GM12878 (cell line): ENCODE results near the gene NEURL4. TPM values are rescaled to one million over a fixed set of nuclear protein-coding genes. Genes with fewer than 3 reads are reported as not detected.
A peak's percentile ranks its signal among the peaks of the same experiment; 100 is the strongest.

Source experiments
- ATAC-seq: fragments of 200-7000 bp; cut with Tn5 transposase; 3 replicates; pipeline ENCODE4 v1.9.1; 2020; ENCODE audit warnings: mild to moderate bottlenecking, moderate library complexity
- BruUV-seq: library from RNA; stranded (reverse); fragments of 400-500 nt; replicated peaks from 2 replicates; lab custom pipeline; 2021; lab: Mats Ljungman, UMichigan
- CTCF ChIA-PET: fragments of 300-600 bp; sonication (Branson Sonifier 250); formaldehyde crosslinking; extraction: SDS; loops from one replicate; lab custom pipeline; 2021; ENCODE audit warnings: inconsistent platforms; lab: Yijun Ruan, JAX
- POLR2A ChIA-PET: fragments of 350-600 bp; formaldehyde crosslinking; extraction: SDS; loops from one replicate; lab custom pipeline; 2021; ENCODE audit warnings: inconsistent platforms; lab: Charles Lee
- RAD21 ChIA-PET: fragments of 300-600 bp; sonication (Branson Sonifier 250); formaldehyde crosslinking; loops from one replicate; lab custom pipeline; 2023; ENCODE audit warnings: antibody characterized with exemption; ENCODE audit not compliant: unreplicated experiment; lab: Charles Lee
- SMC1A ChIA-PET: fragments of 300-600 bp; sonication (Branson Sonifier 250); formaldehyde crosslinking; loops from one replicate; lab custom pipeline; 2023; ENCODE audit not compliant: unreplicated experiment, uncharacterized antibody; lab: Charles Lee
- DNase-seq: peaks from one replicate; pipeline ENCODE4 v3.0.0-alpha.2; 2011; ENCODE audit warnings: low read depth, low spot score
- FAIRE-seq: peaks from 3 replicates; lab custom pipeline; 2011; peaks lifted over from hg19 to GRCh38; lab: Jason Lieb, UNC
- H2AFZ ChIP-seq: 2 replicates; pipeline ENCODE4 v1.6.0; 2011; ENCODE audit warnings: low read depth, low read length, control low read depth; ENCODE audit not compliant: control insufficient read depth
- H3K27ac ChIP-seq: 2 replicates; pipeline ENCODE4 v1.5.1; 2011; ENCODE audit warnings: control low read depth; ENCODE audit not compliant: control insufficient read depth, insufficient read depth
- H3K27me3 ChIP-seq, 2 experiments: replicated peaks in 1 of 2; 2 replicates each; pipeline versions ENCODE4 v1.6.0 to v1.6.1; 2011; ENCODE audit warnings: low read length in 1 of 2; ENCODE audit not compliant: control insufficient read depth in 2 of 2, insufficient read depth in 2 of 2
- H3K36me3 ChIP-seq, 2 experiments: 2 replicates each; pipeline ENCODE4 v1.5.1; 2011; ENCODE audit warnings: low read length in 1 of 2; ENCODE audit not compliant: control insufficient read depth in 2 of 2, insufficient read depth in 2 of 2
- H3K4me1 ChIP-seq: 2 replicates; pipeline ENCODE4 v1.6.1; 2011; ENCODE audit warnings: mild to moderate bottlenecking, low read length, moderate library complexity, mixed read lengths; ENCODE audit not compliant: control insufficient read depth, insufficient read depth
- H3K4me2 ChIP-seq: 2 replicates; pipeline ENCODE4 v1.6.0; 2011; ENCODE audit warnings: control low read depth; ENCODE audit not compliant: control insufficient read depth, insufficient read depth
- H3K4me3 ChIP-seq: fragments of 200-600 bp; sonication (generic); 2 replicates; pipeline ENCODE4 v1.5.1; 2016
- H3K79me2 ChIP-seq: 2 replicates; pipeline ENCODE4 v1.6.0; 2011; ENCODE audit warnings: low read length; ENCODE audit not compliant: control insufficient read depth, insufficient read depth
- H3K9ac ChIP-seq: 2 replicates; pipeline ENCODE4 v1.8.0; 2011; ENCODE audit warnings: low read length, control low read depth, mixed read lengths; ENCODE audit not compliant: control insufficient read depth, insufficient read depth
- H3K9me3 ChIP-seq: replicated peaks from 3 replicates; pipeline ENCODE4 v1.5.1; 2011; ENCODE audit warnings: mild to moderate bottlenecking, low read length; ENCODE audit not compliant: control insufficient read depth, insufficient read depth
- H4K20me1 ChIP-seq: 2 replicates; pipeline ENCODE4 v1.6.0; 2011; ENCODE audit not compliant: control insufficient read depth, insufficient read depth
- BRCA1 ChIP-seq: IDR thresholded peaks from 2 replicates; pipeline ENCODE4 v1.6.1; 2011; ENCODE audit warnings: low read depth, low read length, improper control_type of control experiment
- CHD1 ChIP-seq: IDR thresholded peaks from 2 replicates; pipeline ENCODE4 v1.6.1; 2012; ENCODE audit warnings: low read depth, low read length, improper control_type of control experiment
- CHD2 ChIP-seq: IDR thresholded peaks from 2 replicates; pipeline ENCODE4 v1.6.1; 2011; ENCODE audit warnings: low read depth, low read length, improper control_type of control experiment, borderline replicate concordance
- FOS ChIP-seq: IDR thresholded peaks from 3 replicates; pipeline ENCODE4 v1.6.1; 2011; ENCODE audit warnings: borderline replicate concordance; ENCODE audit not compliant: insufficient read length; ENCODE audit errors: extremely low read depth
- IKZF2 ChIP-seq, 2 experiments: fragments of 450-650 bp; IDR thresholded peaks; 2 replicates each; pipeline ENCODE4 v1.6.1; 2017; ENCODE audit warnings: mild to moderate bottlenecking in 2 of 2, moderate library complexity in 2 of 2
- IRF3 ChIP-seq: fragments of 450-650 bp; IDR thresholded peaks from 2 replicates; pipeline ENCODE4 v1.6.1; 2014; ENCODE audit warnings: mild to moderate bottlenecking
- JUNB ChIP-seq: IDR thresholded peaks from 2 replicates; pipeline ENCODE4 v1.6.1; 2016; ENCODE audit warnings: antibody characterized with exemption, mild to moderate bottlenecking
- NRF1 ChIP-seq: conservative IDR thresholded peaks from 2 replicates; pipeline ENCODE4 v1.6.1; 2011; ENCODE audit warnings: mild to moderate bottlenecking, low read depth, low read length, improper control_type of control experiment
- ZBTB40 ChIP-seq: fragments of 450-650 bp; IDR thresholded peaks from 2 replicates; pipeline ENCODE4 v1.6.1; 2016; ENCODE audit warnings: mild to moderate bottlenecking, moderate library complexity, borderline replicate concordance
- WGBS: methylation state at CpG from one replicate; pipeline ENCODE4 v1.1.6; 2016; ENCODE audit warnings: low lambda C conversion rate; ENCODE audit not compliant: insufficient replicate concordance, insufficient coverage; ENCODE audit errors: missing lambda C conversion rate; 5-methylcytosine and 5-hydroxymethylcytosine counted together
- in situ Hi-C: fragments of 300-500 bp; cut with MboI; formaldehyde crosslinking; loops from 9 replicates; pipeline ENCODE4 v1.14.3; 2018; ENCODE audit warnings: mixed read lengths
- intact Hi-C: fragments of 100-400 bp; cut with micrococcal nuclease; formaldehyde crosslinking; loops from one replicate; pipeline ENCODE4 v1.14.2; 2022; ENCODE audit not compliant: unreplicated experiment
- polyA plus RNA-seq, 11 experiments: library from polyadenylated mRNA; depleted of rRNA in 4 of 11; unstranded in 6 of 11; stranded (reverse) in 5 of 11; fragments of >200 nt; fragmentation: Nextera tagmentation in 4 of 11; fragmentation: Illumina TruSeq in 1 of 11; extraction: Ambion mirVana in 4 of 11; extraction: Trizol in 1 of 11; gene quantifications; 1 replicate in 1 of 11; 2 replicates in 10 of 11; pipeline versions ENCODE4 v1.2.1 to v1.2.3, GENCODE V29; 2011 to 2016; ENCODE audit warnings: inconsistent platforms in 2 of 11, missing spikeins in 2 of 11, low read depth in 1 of 11
- total RNA-seq, 4 experiments: library from RNA; depleted of rRNA in 3 of 4; stranded (reverse); fragments of >200 nt in 3 of 4; fragmentation: Illumina TruSeq in 1 of 4; extraction: Trizol in 1 of 4; gene quantifications; 2 replicates each; pipeline versions ENCODE4 v1.2.1 to v1.2.3, GENCODE V29; 2013 to 2021

NEURL4 gene
- total and polyA plus RNA-seq, 10 of the 15 experiments (the other 5 are each of a cell fraction or from before 2014, with no cell fraction given): 0.03 to 41.9 (median 10.0) TPM

DNA sequence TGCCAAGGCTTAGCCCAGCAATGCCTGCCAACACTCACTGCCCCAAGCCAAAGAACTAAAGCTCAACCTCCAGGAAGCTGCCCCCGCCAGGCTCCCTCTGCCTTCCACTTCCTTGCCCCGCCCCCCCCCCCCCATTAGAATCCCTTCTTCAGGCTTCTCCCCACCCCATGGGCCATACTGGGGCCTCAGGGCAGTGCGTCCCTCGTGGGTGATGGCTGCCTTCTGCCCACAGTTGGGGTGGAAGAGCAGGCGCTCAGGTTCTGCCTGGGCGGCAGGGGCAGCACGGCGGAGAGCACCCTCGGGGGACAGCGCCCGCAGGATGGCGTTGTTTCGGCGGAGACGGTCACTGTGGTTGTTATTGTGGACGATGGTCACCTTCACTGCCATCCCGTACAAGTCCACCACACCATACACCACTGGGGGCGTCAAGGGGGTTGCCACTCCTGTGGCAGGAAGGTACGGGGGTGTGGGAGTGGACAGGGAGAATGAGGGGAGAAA, 4.1 kb downstream of the NEURL4 start (continued):
- no peak for TF ChIP-seq IRF3
- no peak for TF ChIP-seq BRCA1

- CTCF ChIA-PET: interaction anchor here (0.7 to 7.9 kb wide), 9 partner anchors 9 to 236 kb away, joined by 3 to 49 read pairs (median 3); partner anchors contain the start of genes ACAP1 and GPS2
- DNase-seq: no peak
Observed at GRCh38 chr17:7324438-7324779, 4.7 kb downstream of the NEURL4 start.

More at GRCh38 chr17:7324438-7324779, 4.7 kb downstream of the NEURL4 start:
- in situ Hi-C loops: no loop called here
- H3K9me3 ChIP-seq: no peaks in the 10 kb centered on the region
- ChIA-PET POLR2A (interaction anchor here (1.3 kb wide), 1 partner anchor 12 kb away, joined by 9 read pairs; the partner anchor contains the start of gene ACAP1), RAD21 (interaction anchor here (0.9 to 2.4 kb wide), 4 partner anchors 12 to 28 kb away, joined by 3 to 13 read pairs (median 8); partner anchors contain the start of genes ACAP1 and KCTD11), SMC1A (interaction anchor here (1.4 to 3.5 kb wide), 2 partner anchors 12 to 20 kb away, joined by 6 to 21 read pairs; partner anchors contain the start of gene ACAP1)
- intact Hi-C loops: loop anchor here (1.0 kb wide), 1 partner anchor 21 kb away; no protein-coding TSS in a partner anchor
- H3K27ac ChIP-seq: no peak overlapping the region
- no peaks in the 10 kb centered on the region for H4K20me1 ChIP-seq
- 67% methylated on average over 3 of the region's 3 CpGs for WGBS
- FAIRE-seq: no peak
- H3K4me2 ChIP-seq: peak overlapping the region; percentile 26; the same call in 1 of the 2 replicates
- H3K4me3 ChIP-seq: no peak overlapping the region
- H2AFZ ChIP-seq: no peak overlapping the region
- H3K4me1 ChIP-seq: peaks cover 5% of the 10 kb centered on the region
- no peaks in the 10 kb centered on the region for H3K27me3 ChIP-seq
- no peak overlapping the region for H3K9ac ChIP-seq
- H3K36me3 ChIP-seq: peaks cover 9 to 33% of the 10 kb centered on the region in 2 experiments; a peak in 3 of 4 replicates
- ATAC-seq: no peak
- TF ChIP-seq JUNB (no peak), FOS (no peak), IKZF2 (IDR thresholded peaks at IDR 0.05) (peak in 1 of 2 experiments; percentile 50; a peak in 1 of 4 replicates), CHD2 (no peak), NRF1 (no peak), CHD1 (no peak), ZBTB40 (no peak)
- H3K79me2 ChIP-seq: peaks cover 15% of the 10 kb centered on the region
- no TSS peak for BruUV-seq
